DOHH2 (cell line): Measurements from ENCODE around the gene EDN1.

Experiments used
- EZH2phosphoT487 ChIP-seq: fragments of 200-600 bp; sonication (generic); IDR thresholded peaks from 2 replicates; pipeline ENCODE4 v1.6.1; 2017; ENCODE audit warnings: borderline replicate concordance, mild to moderate bottlenecking, antibody characterized with exemption, low read length, moderate library complexity, mixed read lengths
- TF ChIP-seq, protein P1 (sequence below): fragments of 200-600 bp; sonication (generic); IDR thresholded peaks from one replicate; pipeline ENCODE4 v1.5.1; 2014; ENCODE audit warnings: antibody characterized with exemption, mild to moderate bottlenecking, low read depth, low read length; ENCODE audit not compliant: poor library complexity, severe bottlenecking

- TF ChIP-seq, protein P1, sequence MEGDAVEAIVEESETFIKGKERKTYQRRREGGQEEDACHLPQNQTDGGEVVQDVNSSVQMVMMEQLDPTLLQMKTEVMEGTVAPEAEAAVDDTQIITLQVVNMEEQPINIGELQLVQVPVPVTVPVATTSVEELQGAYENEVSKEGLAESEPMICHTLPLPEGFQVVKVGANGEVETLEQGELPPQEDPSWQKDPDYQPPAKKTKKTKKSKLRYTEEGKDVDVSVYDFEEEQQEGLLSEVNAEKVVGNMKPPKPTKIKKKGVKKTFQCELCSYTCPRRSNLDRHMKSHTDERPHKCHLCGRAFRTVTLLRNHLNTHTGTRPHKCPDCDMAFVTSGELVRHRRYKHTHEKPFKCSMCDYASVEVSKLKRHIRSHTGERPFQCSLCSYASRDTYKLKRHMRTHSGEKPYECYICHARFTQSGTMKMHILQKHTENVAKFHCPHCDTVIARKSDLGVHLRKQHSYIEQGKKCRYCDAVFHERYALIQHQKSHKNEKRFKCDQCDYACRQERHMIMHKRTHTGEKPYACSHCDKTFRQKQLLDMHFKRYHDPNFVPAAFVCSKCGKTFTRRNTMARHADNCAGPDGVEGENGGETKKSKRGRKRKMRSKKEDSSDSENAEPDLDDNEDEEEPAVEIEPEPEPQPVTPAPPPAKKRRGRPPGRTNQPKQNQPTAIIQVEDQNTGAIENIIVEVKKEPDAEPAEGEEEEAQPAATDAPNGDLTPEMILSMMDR, result no peak
- no peak for TF ChIP-seq EZH2phosphoT487
Measured at GRCh38 chr6:12265791-12266190, 24.4 kb upstream of the EDN1 start.
